ENCODE measurements around the gene PUSL1.
A peak's percentile ranks its signal among the peaks of the same experiment; 100 is the strongest.

PUSL1 gene

GRCh38 chr1:1321477-1321876, 13.1 kb downstream of the PUSL1 start:
- FAIRE-seq (no peak), DNase-seq (ENCODE audit: insufficient read length, low spot score) (no peak)

DNA sequence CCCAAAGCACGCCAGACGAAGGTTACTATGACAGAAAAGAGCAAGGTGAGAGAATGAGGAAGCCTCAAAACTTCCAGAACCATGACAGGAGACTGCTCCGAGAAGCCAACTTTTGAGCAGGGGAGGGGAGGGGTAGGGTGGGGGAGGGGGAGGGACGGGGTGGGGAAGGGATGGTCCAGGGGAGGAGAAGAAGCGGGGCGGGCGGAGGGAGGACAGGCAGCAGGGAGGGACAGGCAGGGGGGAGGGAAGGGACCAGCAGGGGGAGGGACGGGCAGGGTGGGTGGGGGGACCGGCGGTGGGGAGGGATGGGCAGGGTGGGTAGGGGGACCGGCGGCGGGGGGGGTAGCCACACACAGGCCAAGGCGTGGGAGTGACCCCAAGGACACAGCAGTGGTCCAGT, 14.0 kb downstream of the PUSL1 start:
- FAIRE-seq (no peak), DNase-seq (ENCODE audit: insufficient read length, low spot score) (no peak)

- DNase-seq (ENCODE audit: insufficient read length, low spot score) (no peak), FAIRE-seq (no peak)
Observed at GRCh38 chr1:1322952-1323351, 14.6 kb downstream of the PUSL1 start.

DNA sequence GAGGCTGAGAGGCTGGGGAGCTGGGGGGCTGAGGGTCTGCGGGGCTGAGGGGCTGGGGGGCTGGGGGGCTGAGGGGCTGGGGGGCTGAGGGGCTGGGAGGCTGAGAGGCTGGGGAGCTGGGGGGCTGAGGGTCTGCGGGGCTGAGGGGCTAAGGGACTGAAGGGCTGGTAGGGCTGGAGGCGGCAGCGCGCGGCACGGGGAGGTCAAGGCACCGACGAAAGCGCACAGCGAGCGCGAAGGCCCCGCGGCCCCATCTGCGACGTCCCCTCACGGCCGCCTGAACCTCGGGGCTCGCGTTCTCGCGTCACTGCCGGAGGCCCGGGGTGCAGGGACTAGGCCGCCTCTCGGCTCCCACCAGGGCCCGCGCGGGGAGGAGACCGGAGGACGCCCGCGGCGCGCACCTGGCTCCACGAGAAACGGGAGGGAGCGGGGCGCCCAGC, 15.7 kb downstream of the PUSL1 start:
- FAIRE-seq (no peak), DNase-seq (ENCODE audit: insufficient read length, low spot score) (no peak)

GRCh38 chr1:1324524-1325287, 16.3 kb downstream of the PUSL1 start, which contains the start of the genes CPTP and INTS11:
CPTP (plus strand) TSS chr1:1324802; CDS start chr1:1326911, 2,109 bp downstream.
INTS11 (minus strand) TSS chr1:1324660; CDS start chr1:1324608, 52 bp downstream.
- DNase-seq (ENCODE audit: insufficient read length, low spot score) (peak; percentile 99), FAIRE-seq (peak; percentile 99)

GRCh38 chr1:1325288-1326074, 17.1 kb downstream of the PUSL1 start:
- DNase-seq (ENCODE audit: insufficient read length, low spot score): no peak
- FAIRE-seq: no peak

- no peak for DNase-seq (ENCODE audit: insufficient read length, low spot score)
- FAIRE-seq: no peak
Observed at GRCh38 chr1:1326075-1326605, 17.7 kb downstream of the PUSL1 start.

GRCh38 chr1:1327291-1327690, 18.9 kb downstream of the PUSL1 start:
- FAIRE-seq: no peak
- DNase-seq (ENCODE audit: insufficient read length, low spot score): no peak

DNA sequence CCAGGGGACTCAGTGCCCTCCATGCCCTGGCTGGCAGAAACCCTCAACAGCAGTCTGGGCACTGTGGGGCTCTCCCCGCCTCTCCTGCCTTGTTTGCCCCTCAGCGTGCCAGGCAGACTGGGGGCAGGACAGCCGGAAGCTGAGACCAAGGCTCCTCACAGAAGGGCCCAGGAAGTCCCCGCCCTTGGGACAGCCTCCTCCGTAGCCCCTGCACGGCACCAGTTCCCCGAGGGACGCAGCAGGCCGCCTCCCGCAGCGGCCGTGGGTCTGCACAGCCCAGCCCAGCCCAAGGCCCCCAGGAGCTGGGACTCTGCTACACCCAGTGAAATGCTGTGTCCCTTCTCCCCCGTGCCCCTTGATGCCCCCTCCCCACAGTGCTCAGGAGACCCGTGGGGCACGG, 19.9 kb downstream of the PUSL1 start:
- DNase-seq (ENCODE audit: insufficient read length, low spot score): no peak
- FAIRE-seq: no peak

GRCh38 chr1:1329304-1330210, 21.2 kb downstream of the PUSL1 start:
- no peak for FAIRE-seq
- no peak for DNase-seq (ENCODE audit: insufficient read length, low spot score)

- no peak for DNase-seq (ENCODE audit: insufficient read length, low spot score)
- FAIRE-seq: no peak
Observed at GRCh38 chr1:1330366-1331067, 22.1 kb downstream of the PUSL1 start.

GRCh38 chr1:1331068-1331965, 22.9 kb downstream of the PUSL1 start, which contains the start of gene TAS1R3:
TAS1R3 (plus strand) TSS chr1:1331280; CDS start chr1:1331346, 66 bp downstream.
- FAIRE-seq: no peak
- no peak for DNase-seq (ENCODE audit: insufficient read length, low spot score)

- FAIRE-seq (no peak), DNase-seq (ENCODE audit: insufficient read length, low spot score) (no peak)
Observed at GRCh38 chr1:1332031-1332755, 23.8 kb downstream of the PUSL1 start.

GRCh38 chr1:1332774-1333480, 24.5 kb downstream of the PUSL1 start:
- FAIRE-seq (no peak), DNase-seq (ENCODE audit: insufficient read length, low spot score) (no peak)

GRCh38 chr1:1333551-1334241, 25.3 kb downstream of the PUSL1 start:
- no peak for FAIRE-seq

DNA sequence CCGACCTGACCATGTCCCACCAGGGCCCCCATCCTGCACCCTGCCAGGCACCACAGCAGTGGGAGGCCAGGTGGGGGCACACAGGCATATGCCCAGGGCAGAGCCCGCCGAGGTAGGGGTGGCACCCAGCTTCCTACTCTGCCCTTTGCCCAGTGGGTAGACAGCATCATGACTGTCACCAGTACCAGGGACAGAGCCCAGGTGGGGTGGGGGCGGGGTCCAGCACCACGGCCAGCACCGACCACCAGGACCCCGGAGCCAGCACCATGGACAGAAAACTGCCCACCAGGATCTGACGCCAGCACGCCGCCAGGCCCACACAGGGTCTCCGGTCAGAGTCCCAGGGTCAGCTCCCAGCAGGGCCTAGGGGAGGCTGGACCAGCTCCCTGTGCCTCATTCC, 26.4 kb downstream of the PUSL1 start:
- DNase-seq (ENCODE audit: insufficient read length, low spot score) (no peak), FAIRE-seq (no peak)

More at GRCh38 chr1:1333551-1334241, 25.3 kb downstream of the PUSL1 start:
- no peak for DNase-seq (ENCODE audit: insufficient read length, low spot score)

- DNase-seq (ENCODE audit: insufficient read length, low spot score) (no peak), FAIRE-seq (no peak)
Observed at GRCh38 chr1:1335283-1335682, 26.9 kb downstream of the PUSL1 start.
